ENCODE measurements around the gene GRAMD2B. TPM values are rescaled to one million over a fixed set of nuclear protein-coding genes. Genes with fewer than 3 reads are reported as not detected.
A peak's percentile ranks its signal among the peaks of the same experiment; 100 is the strongest.
"Not testable (repeated sequence)": the region's sequence is repeated elsewhere in the genome, so short reads cannot be mapped to it uniquely, and the experiment has no call there.

GRAMD2B gene
- total RNA-seq, 1 donor from 2014 or later = 8.9 TPM

GRCh38 chr5:126512451-126512850 lies 89.2 kb downstream of the GRAMD2B start:
- Histone ChIP-seq H3K9ac (ENCODE audit: low read depth in 1 of 3, low read length in 3 of 3) (no peak overlapping the region), H3K36me3 (ENCODE audit: control insufficient read depth in 3 of 3, insufficient read depth in 3 of 3, low read length in 3 of 3) (no peaks in the 10 kb centered on the region), H3K4me3 (ENCODE audit: low read length in 3 of 3) (no peak overlapping the region), H3K4me1 (ENCODE audit: control insufficient read depth in 3 of 3, insufficient read depth in 3 of 3, low read length in 3 of 3) (peaks cover 0 to 5% (median 0%) of the 10 kb centered on the region in 3 donors), H3K9me3 (ENCODE audit: control insufficient read depth in 3 of 3, low read length in 3 of 3) (no peaks in the 10 kb centered on the region), H3K27ac (ENCODE audit: low read depth, low read length) (no peak overlapping the region), H3K27me3 (ENCODE audit: control insufficient read depth in 3 of 3, insufficient read depth in 3 of 3, low read length in 3 of 3) (no peaks in the 10 kb centered on the region)

DNA sequence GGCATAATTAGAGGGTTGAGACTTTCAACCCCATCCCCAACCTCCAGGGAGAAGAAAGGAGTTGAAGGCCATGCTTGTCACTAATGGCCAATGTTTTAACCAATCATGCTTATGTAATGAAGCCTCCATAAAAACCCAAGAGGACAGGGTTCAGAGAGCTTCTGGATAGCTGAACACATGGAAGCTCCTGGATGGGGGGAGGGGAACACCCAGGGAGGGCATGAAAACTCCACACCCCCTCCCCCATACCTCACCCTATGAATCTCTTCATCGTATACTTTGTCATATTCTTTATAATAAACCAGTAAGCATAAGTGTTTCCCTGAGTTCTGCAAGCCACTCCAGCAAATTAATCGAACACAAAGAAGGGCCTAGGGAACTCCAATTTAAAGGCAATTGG lies 90.1 kb downstream of the GRAMD2B start:
- Histone ChIP-seq H3K4me3 (ENCODE audit: low read length in 3 of 3) (no peak overlapping the region), H3K36me3 (ENCODE audit: control insufficient read depth in 3 of 3, insufficient read depth in 3 of 3, low read length in 3 of 3) (no peaks in the 10 kb centered on the region), H3K9me3 (ENCODE audit: control insufficient read depth in 3 of 3, low read length in 3 of 3) (no peaks in the 10 kb centered on the region), H3K27me3 (ENCODE audit: control insufficient read depth in 3 of 3, insufficient read depth in 3 of 3, low read length in 3 of 3) (no peaks in the 10 kb centered on the region), H3K27ac (ENCODE audit: low read depth, low read length) (peak overlapping the region; percentile 30), H3K9ac (ENCODE audit: low read depth in 1 of 3, low read length in 3 of 3) (no peak overlapping the region), H3K4me1 (ENCODE audit: control insufficient read depth in 3 of 3, insufficient read depth in 3 of 3, low read length in 3 of 3) (peaks cover 0 to 5% (median 0%) of the 10 kb centered on the region in 3 donors)

DNA sequence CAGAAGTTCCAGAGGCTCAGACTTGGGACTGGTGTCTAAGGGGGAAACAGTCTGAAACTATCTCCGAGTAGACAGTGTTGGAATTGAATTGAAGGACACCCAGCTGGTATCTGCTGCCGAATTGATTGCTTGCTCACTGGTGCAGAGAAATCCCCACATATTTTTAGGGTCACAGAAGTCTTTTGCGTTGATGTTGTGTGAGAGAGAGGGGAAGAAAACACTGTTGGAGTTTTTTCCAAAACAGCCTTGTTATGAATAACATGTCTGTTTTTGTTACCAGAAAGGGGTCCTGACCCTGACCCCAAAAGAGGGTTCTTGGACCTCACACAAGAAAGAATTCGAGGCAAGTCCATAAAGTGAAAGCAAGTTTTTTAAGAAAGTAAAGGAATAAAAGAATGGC lies 90.5 kb downstream of the GRAMD2B start:
- H3K27me3 ChIP-seq (ENCODE audit: control insufficient read depth in 3 of 3, insufficient read depth in 3 of 3, low read length in 3 of 3) = no peaks in the 10 kb centered on the region
- H3K27ac ChIP-seq (ENCODE audit: low read depth, low read length) = peak overlapping the region; percentile 30
- H3K4me3 ChIP-seq (ENCODE audit: low read length in 3 of 3) = no peak overlapping the region
- H3K36me3 ChIP-seq (ENCODE audit: control insufficient read depth in 3 of 3, insufficient read depth in 3 of 3, low read length in 3 of 3) = no peaks in the 10 kb centered on the region
- H3K4me1 ChIP-seq (ENCODE audit: control insufficient read depth in 3 of 3, insufficient read depth in 3 of 3, low read length in 3 of 3) = peaks cover 0 to 5% (median 0%) of the 10 kb centered on the region in 3 donors
- no peaks in the 10 kb centered on the region for H3K9me3 ChIP-seq (ENCODE audit: control insufficient read depth in 3 of 3, low read length in 3 of 3)
- H3K9ac ChIP-seq (ENCODE audit: low read depth in 1 of 3, low read length in 3 of 3) = no peak overlapping the region

- Histone ChIP-seq H3K4me1 (ENCODE audit: control insufficient read depth in 3 of 3, insufficient read depth in 3 of 3, low read length in 3 of 3) (peaks cover 0 to 5% (median 0%) of the 10 kb centered on the region in 3 donors), H3K9me3 (ENCODE audit: control insufficient read depth in 3 of 3, low read length in 3 of 3) (no peaks in the 10 kb centered on the region), H3K4me3 (ENCODE audit: low read length in 3 of 3) (no peak overlapping the region), H3K9ac (ENCODE audit: low read depth in 1 of 3, low read length in 3 of 3) (no peak overlapping the region), H3K27me3 (ENCODE audit: control insufficient read depth in 3 of 3, insufficient read depth in 3 of 3, low read length in 3 of 3) (no peaks in the 10 kb centered on the region), H3K36me3 (ENCODE audit: control insufficient read depth in 3 of 3, insufficient read depth in 3 of 3, low read length in 3 of 3) (no peaks in the 10 kb centered on the region), H3K27ac (ENCODE audit: low read depth, low read length) (peak overlapping the region; percentile 30)
Observed at GRCh38 chr5:126514131-126514557, 90.9 kb downstream of the GRAMD2B start.

GRCh38 chr5:126514558-126515141 lies 91.4 kb downstream of the GRAMD2B start:
- H3K4me3 ChIP-seq (ENCODE audit: low read length in 3 of 3) = no peak overlapping the region
- H3K9me3 ChIP-seq (ENCODE audit: control insufficient read depth in 3 of 3, low read length in 3 of 3) = no peaks in the 10 kb centered on the region
- H3K4me1 ChIP-seq (ENCODE audit: control insufficient read depth in 3 of 3, insufficient read depth in 3 of 3, low read length in 3 of 3) = peaks cover 0 to 5% (median 0%) of the 10 kb centered on the region in 3 donors
- H3K27ac ChIP-seq (ENCODE audit: low read depth, low read length) = peak overlapping the region; percentile 30
- no peaks in the 10 kb centered on the region for H3K36me3 ChIP-seq (ENCODE audit: control insufficient read depth in 3 of 3, insufficient read depth in 3 of 3, low read length in 3 of 3)
- no peaks in the 10 kb centered on the region for H3K27me3 ChIP-seq (ENCODE audit: control insufficient read depth in 3 of 3, insufficient read depth in 3 of 3, low read length in 3 of 3)
- no peak overlapping the region for H3K9ac ChIP-seq (ENCODE audit: low read depth in 1 of 3, low read length in 3 of 3)

GRCh38 chr5:126515337-126515736 lies 92.1 kb downstream of the GRAMD2B start:
- Histone ChIP-seq H3K9ac (ENCODE audit: low read depth in 1 of 3, low read length in 3 of 3) (no peak overlapping the region), H3K27ac (ENCODE audit: low read depth, low read length) (no peak overlapping the region), H3K4me3 (ENCODE audit: low read length in 3 of 3) (no peak overlapping the region), H3K4me1 (ENCODE audit: control insufficient read depth in 3 of 3, insufficient read depth in 3 of 3, low read length in 3 of 3) (peaks cover 0 to 9% (median 3%) of the 10 kb centered on the region in 3 donors), H3K9me3 (ENCODE audit: control insufficient read depth in 3 of 3, low read length in 3 of 3) (no peaks in the 10 kb centered on the region), H3K27me3 (ENCODE audit: control insufficient read depth in 3 of 3, insufficient read depth in 3 of 3, low read length in 3 of 3) (no peaks in the 10 kb centered on the region), H3K36me3 (ENCODE audit: control insufficient read depth in 3 of 3, insufficient read depth in 3 of 3, low read length in 3 of 3) (no peaks in the 10 kb centered on the region)

DNA sequence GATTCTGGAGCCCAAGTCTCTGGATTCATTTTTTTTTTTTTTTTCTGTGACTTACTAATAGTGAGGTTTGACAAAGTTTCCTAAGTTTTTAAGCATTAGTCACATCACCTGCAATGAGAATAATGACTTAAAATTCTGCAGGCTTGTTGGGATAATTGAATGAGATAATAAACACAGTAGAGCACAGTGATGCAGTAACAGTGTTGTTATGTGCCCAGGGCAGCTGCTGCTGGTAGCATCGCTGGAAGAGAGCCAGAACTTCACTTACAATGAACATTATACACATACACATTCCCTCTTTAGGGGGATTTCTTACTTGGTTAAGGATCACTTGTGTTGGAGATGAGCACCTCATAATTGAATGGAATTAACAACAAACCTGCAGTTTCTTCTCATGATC lies 92.9 kb downstream of the GRAMD2B start:
- Histone ChIP-seq H3K9ac (ENCODE audit: low read depth in 1 of 3, low read length in 3 of 3) (no peak overlapping the region), H3K36me3 (ENCODE audit: control insufficient read depth in 3 of 3, insufficient read depth in 3 of 3, low read length in 3 of 3) (no peaks in the 10 kb centered on the region)

DNA sequence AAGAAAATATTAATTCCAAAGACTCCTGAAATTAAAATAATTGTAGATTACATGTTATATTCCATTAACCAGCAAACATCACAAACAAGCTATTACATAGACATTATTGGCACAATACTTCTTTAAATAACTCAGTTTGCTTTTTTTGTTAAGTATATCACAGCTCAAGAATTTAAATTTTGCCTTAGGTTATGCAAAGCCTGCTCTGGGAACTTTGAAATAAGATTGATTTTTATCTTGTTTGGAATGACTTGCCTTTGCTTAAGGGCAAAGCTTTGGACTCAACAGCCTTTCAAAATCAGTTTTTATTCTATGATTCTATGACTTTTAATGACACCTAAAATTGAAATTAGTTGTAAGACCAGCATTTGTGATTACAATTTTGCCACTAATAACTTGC lies 93.6 kb downstream of the GRAMD2B start:
- Histone ChIP-seq H3K9ac (ENCODE audit: low read depth in 1 of 3, low read length in 3 of 3) (no peak overlapping the region), H3K4me1 (ENCODE audit: control insufficient read depth in 3 of 3, insufficient read depth in 3 of 3, low read length in 3 of 3) (peaks cover 0 to 9% (median 3%) of the 10 kb centered on the region in 3 donors), H3K9me3 (ENCODE audit: control insufficient read depth in 3 of 3, low read length in 3 of 3) (no peaks in the 10 kb centered on the region), H3K36me3 (ENCODE audit: control insufficient read depth in 3 of 3, insufficient read depth in 3 of 3, low read length in 3 of 3) (no peaks in the 10 kb centered on the region), H3K4me3 (ENCODE audit: low read length in 3 of 3) (no peak overlapping the region), H3K27ac (ENCODE audit: low read depth, low read length) (no peak overlapping the region), H3K27me3 (ENCODE audit: control insufficient read depth in 3 of 3, insufficient read depth in 3 of 3, low read length in 3 of 3) (no peaks in the 10 kb centered on the region)

More for the DNA sequence above, 92.9 kb downstream of the GRAMD2B start:
- H3K4me1 ChIP-seq (ENCODE audit: control insufficient read depth in 3 of 3, insufficient read depth in 3 of 3, low read length in 3 of 3) = peaks cover 0 to 9% (median 3%) of the 10 kb centered on the region in 3 donors
- H3K9me3 ChIP-seq (ENCODE audit: control insufficient read depth in 3 of 3, low read length in 3 of 3) = no peaks in the 10 kb centered on the region
- H3K4me3 ChIP-seq (ENCODE audit: low read length in 3 of 3) = no peak overlapping the region
- H3K27me3 ChIP-seq (ENCODE audit: control insufficient read depth in 3 of 3, insufficient read depth in 3 of 3, low read length in 3 of 3) = no peaks in the 10 kb centered on the region
- no peak overlapping the region for H3K27ac ChIP-seq (ENCODE audit: low read depth, low read length)

GRCh38 chr5:126519223-126519622 lies 96.0 kb downstream of the GRAMD2B start:
- not testable (repeated sequence) for H3K4me3 ChIP-seq (ENCODE audit: low read length in 3 of 3); H3K27ac ChIP-seq (ENCODE audit: low read depth, low read length); H3K4me1 ChIP-seq (ENCODE audit: control insufficient read depth in 3 of 3, insufficient read depth in 3 of 3, low read length in 3 of 3); H3K36me3 ChIP-seq (ENCODE audit: control insufficient read depth in 3 of 3, insufficient read depth in 3 of 3, low read length in 3 of 3); H3K9ac ChIP-seq (ENCODE audit: low read depth in 1 of 3, low read length in 3 of 3); H3K9me3 ChIP-seq (ENCODE audit: control insufficient read depth in 3 of 3, low read length in 3 of 3); H3K27me3 ChIP-seq (ENCODE audit: control insufficient read depth in 3 of 3, insufficient read depth in 3 of 3, low read length in 3 of 3)

DNA sequence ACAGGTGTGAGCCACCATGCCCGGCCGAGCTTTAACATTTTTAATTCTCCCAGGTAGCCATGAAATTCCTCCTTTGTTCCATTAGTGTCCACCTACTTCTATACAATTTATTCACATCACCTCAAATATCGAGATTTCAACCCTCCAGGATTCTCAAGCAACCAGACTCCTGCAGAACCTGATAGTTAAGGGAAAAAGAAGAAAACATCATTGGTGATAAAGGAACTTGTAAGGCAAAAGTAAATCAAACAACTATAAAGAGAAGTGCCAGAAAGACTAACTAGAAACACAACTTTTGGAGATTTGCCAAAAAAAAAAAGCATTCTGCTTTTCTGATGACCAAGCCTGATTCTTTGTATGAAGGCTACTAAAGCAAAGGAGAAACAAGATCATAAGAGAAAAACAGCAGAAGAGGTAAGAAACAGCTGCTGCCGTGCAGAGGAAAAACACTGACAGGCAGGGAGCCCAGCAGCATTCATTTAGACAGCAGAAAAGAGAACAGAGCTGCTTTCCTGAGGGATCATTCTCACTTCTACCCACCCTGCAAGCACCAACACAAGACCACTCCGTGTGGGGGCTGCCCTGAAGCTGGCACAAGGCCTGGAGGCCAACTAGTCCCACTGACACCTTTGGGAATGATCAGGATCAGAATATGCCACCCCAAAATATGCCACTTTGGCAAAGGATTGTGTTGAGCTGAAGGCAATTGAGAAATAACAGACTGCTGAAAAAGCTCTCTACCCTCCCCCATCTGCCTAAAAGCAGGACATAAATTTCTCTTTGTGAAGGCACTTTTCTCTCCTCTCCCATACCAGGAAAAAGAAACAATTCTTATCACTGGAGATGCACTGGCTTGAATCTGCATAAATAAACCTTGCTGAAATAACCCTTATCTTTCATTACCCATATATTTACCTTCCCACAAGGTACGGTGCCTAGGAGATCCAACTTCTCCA lies 96.7 kb downstream of the GRAMD2B start:
- Histone ChIP-seq H3K9ac (ENCODE audit: low read depth in 1 of 3, low read length in 3 of 3) (no peak overlapping the region), H3K27ac (ENCODE audit: low read depth, low read length) (peak overlapping the region; percentile 5), H3K4me1 (ENCODE audit: control insufficient read depth in 3 of 3, insufficient read depth in 3 of 3, low read length in 3 of 3) (peaks cover 0 to 5% (median 3%) of the 10 kb centered on the region in 3 donors), H3K9me3 (ENCODE audit: control insufficient read depth in 3 of 3, low read length in 3 of 3) (no peaks in the 10 kb centered on the region), H3K4me3 (ENCODE audit: low read length in 3 of 3) (no peak overlapping the region), H3K36me3 (ENCODE audit: control insufficient read depth in 3 of 3, insufficient read depth in 3 of 3, low read length in 3 of 3) (no peaks in the 10 kb centered on the region), H3K27me3 (ENCODE audit: control insufficient read depth in 3 of 3, insufficient read depth in 3 of 3, low read length in 3 of 3) (no peaks in the 10 kb centered on the region)
